BLaER1 (cell line): ENCODE results near the gene ANKRD10.
"Not testable (repeated sequence)": the region's sequence is repeated elsewhere in the genome, so short reads cannot be mapped to it uniquely, and the experiment has no call there.

Experiments used
- H3K27ac ChIP-seq: shearing (Covaris generic); formaldehyde crosslinking; 2 replicates; pipeline ENCODE4 v1.8.1; 2022
- H3K27me3 ChIP-seq: shearing (Covaris generic); formaldehyde crosslinking; 2 replicates; pipeline ENCODE4 v1.8.1; 2022
- H3K36me3 ChIP-seq: shearing (Covaris generic); formaldehyde crosslinking; 2 replicates; pipeline ENCODE4 v1.8.1; 2022
- H3K4me1 ChIP-seq: shearing (Covaris generic); formaldehyde crosslinking; 2 replicates; pipeline ENCODE4 v1.8.1; 2022
- H3K4me2 ChIP-seq: shearing (Covaris generic); formaldehyde crosslinking; 2 replicates; pipeline ENCODE4 v1.8.1; 2022
- H3K4me3 ChIP-seq: shearing (Covaris generic); formaldehyde crosslinking; 2 replicates; pipeline ENCODE4 v1.8.1; 2022
- H3K9ac ChIP-seq: shearing (Covaris generic); formaldehyde crosslinking; 2 replicates; pipeline ENCODE4 v1.8.1; 2022
- H3K9me3 ChIP-seq: shearing (Covaris generic); formaldehyde crosslinking; 2 replicates; pipeline ENCODE4 v1.8.1; 2022
- H4K20me1 ChIP-seq: shearing (Covaris generic); formaldehyde crosslinking; 2 replicates; pipeline ENCODE4 v1.8.1; 2022
- Cebpa-rat ChIP-seq: shearing (Covaris generic); IDR thresholded peaks from 2 replicates; pipeline ENCODE4 v1.8.1; 2022

ANKRD10 gene

DNA sequence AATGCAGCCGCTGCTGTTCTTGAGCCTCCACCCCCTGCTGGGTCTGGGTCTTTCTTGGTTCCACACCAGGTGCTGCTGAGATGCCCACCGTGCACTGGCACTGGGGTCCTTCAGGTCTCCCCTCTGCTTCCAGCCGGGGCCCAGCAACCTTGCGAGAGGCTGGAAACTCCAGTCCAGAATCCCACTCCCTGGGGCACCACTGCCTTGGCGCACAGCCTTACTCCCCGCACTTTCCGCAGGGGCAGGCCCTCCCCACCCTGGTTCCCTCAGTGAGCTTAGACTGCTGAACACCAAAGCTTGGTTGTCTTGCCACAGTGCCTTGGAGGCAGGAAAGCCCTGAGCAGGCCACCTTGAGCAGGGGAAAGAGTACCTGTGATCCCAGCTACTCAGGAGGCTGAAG, 60.0 kb downstream of the ANKRD10 start:
- no peak for TF ChIP-seq Cebpa-rat
- Histone ChIP-seq H3K9me3 (peaks cover 35% of the 10 kb centered on the region), H3K9ac (no peak overlapping the region), H3K4me1 (peaks cover 13% of the 10 kb centered on the region), H3K36me3 (no peaks in the 10 kb centered on the region), H3K4me2 (peak overlapping the region; percentile 33; the same call in 1 of the 2 replicates), H3K4me3 (no peak overlapping the region), H3K27ac (no peak overlapping the region), H3K27me3 (no peaks in the 10 kb centered on the region), H4K20me1 (no peaks in the 10 kb centered on the region)

DNA sequence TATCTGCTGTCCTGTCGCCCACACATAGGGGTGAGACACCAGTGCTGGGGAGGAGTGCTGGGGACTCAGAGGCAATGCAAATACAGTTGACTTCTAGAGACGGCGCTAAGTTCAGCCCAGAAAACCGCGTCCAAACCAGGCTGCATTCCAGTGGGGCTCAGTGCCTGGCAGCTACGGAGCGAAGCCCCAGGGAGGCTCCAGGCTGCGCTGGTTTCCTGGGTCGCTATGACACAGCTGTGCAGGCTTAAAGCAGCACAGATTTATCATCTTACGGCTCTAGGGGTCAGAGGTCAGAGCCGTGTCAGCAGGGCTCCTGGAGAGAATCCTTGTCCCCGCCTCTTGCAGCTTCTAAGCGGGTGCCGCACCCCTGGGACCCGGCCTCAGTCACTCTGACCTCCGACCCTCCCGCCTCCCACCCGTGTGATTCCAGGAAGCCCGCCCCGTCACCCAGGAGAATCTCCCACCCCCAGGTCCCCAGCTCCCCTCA, 61.6 kb downstream of the ANKRD10 start:
- no peak overlapping the region for H3K4me2 ChIP-seq
- H3K9ac ChIP-seq, result no peak overlapping the region
- H3K4me1 ChIP-seq, result peaks cover 13% of the 10 kb centered on the region
- H3K36me3 ChIP-seq, result no peaks in the 10 kb centered on the region
- no peak overlapping the region for H3K27ac ChIP-seq
- no peaks in the 10 kb centered on the region for H3K27me3 ChIP-seq
- H3K9me3 ChIP-seq, result peaks cover 30% of the 10 kb centered on the region
- H4K20me1 ChIP-seq, result no peaks in the 10 kb centered on the region
- no peak for TF ChIP-seq Cebpa-rat
- no peak overlapping the region for H3K4me3 ChIP-seq

DNA sequence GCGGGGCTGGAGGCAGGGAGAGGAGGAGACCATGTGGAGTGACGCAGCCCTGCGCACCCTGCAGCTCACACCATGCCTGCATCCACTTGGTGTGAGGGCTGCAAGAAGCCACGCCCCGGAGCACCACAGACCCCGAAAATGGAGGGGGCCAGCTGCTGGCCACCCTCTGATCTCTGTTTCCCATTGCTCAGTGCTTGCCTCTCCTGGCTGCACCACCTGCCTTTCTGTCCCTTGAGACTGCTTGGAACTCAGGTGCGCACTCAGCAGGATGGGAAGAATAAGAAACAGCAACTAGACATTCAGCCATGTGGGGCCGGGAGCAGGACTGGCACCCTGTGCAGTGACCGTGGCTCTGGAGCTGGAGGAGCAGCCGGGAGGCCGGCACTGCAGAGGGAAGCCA, 64.0 kb downstream of the ANKRD10 start:
- Histone ChIP-seq H3K4me3 (no peak overlapping the region), H3K4me1 (peaks cover 11% of the 10 kb centered on the region), H3K36me3 (no peaks in the 10 kb centered on the region), H3K27ac (no peak overlapping the region), H3K9ac (no peak overlapping the region), H3K27me3 (no peaks in the 10 kb centered on the region), H3K4me2 (no peak overlapping the region), H3K9me3 (peaks cover 6% of the 10 kb centered on the region), H4K20me1 (no peaks in the 10 kb centered on the region)
- no peak for TF ChIP-seq Cebpa-rat

DNA sequence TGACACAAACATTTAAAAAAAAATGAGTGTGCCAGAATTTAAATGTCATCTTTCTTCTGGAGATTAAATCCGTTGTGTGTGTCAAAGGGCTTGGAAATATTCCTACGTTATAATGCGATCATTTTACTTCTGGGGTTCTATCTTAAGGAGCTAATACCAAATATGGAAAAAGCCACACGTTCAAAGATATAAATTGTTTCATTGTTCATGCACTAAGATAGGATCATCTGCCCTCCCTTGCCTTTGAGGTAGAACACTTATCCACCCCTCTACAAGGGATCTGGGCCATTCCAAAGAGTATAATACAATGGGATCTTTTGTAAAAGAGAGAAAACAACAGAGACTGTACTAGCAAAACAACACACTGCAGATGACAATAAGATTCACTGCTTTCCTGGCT, 64.9 kb downstream of the ANKRD10 start:
- no peaks in the 10 kb centered on the region for H4K20me1 ChIP-seq
- peaks cover 6% of the 10 kb centered on the region; the same call in 1 of the 2 replicates for H3K9me3 ChIP-seq
- H3K4me3 ChIP-seq, result no peak overlapping the region
- no peak overlapping the region for H3K9ac ChIP-seq
- H3K27ac ChIP-seq, result no peak overlapping the region
- no peak for TF ChIP-seq Cebpa-rat
- H3K4me2 ChIP-seq, result no peak overlapping the region
- peaks cover 2% of the 10 kb centered on the region for H3K4me1 ChIP-seq
- no peaks in the 10 kb centered on the region for H3K36me3 ChIP-seq
- H3K27me3 ChIP-seq, result no peaks in the 10 kb centered on the region

DNA sequence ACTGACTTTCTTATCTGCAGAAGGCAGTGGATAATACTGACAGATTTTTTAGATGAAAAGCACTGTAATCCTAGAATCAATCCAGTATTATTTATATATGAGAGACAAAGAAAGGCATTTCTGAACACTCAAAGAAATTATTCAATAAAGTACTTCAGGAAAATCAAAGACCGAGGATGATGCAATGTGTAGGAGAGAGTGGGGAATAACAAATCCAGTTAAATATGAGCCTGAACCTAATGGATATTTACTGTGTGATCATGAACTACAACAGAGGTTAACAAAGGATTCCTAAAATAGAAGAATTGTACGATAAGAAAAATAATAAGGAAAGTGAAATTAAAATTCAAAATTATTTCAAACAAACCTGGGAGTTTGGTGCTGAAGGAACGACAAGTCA, 69.3 kb downstream of the ANKRD10 start:
- Histone ChIP-seq H3K27me3 (no peaks in the 10 kb centered on the region), H3K9me3 (no peaks in the 10 kb centered on the region), H3K4me2 (no peak overlapping the region), H3K27ac (no peak overlapping the region), H4K20me1 (no peaks in the 10 kb centered on the region), H3K4me1 (no peaks in the 10 kb centered on the region), H3K4me3 (no peak overlapping the region), H3K9ac (no peak overlapping the region), H3K36me3 (no peaks in the 10 kb centered on the region)
- no peak for TF ChIP-seq Cebpa-rat

DNA sequence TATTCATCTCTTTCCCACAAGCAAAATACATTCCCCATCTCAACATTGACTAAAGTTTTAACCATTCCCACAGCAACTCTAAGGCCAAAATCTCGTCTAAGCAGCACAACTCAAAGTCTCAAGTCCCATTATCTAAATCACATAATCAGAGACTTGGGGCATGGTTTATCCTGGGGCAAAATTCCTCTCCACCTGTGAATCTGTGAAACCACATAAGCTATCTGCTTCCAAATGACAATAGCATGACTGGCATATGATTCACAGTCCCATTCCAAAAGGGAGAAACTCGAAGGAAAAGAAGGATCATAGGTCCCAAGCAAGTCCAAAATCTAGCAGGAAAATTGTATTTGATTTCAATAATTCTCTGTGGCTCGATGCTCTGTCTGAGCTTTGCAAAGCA, 73.0 kb downstream of the ANKRD10 start:
- Histone ChIP-seq H3K4me3 (no peak overlapping the region), H3K36me3 (no peaks in the 10 kb centered on the region), H3K4me2 (no peak overlapping the region), H3K9ac (no peak overlapping the region), H4K20me1 (no peaks in the 10 kb centered on the region), H3K4me1 (no peaks in the 10 kb centered on the region), H3K27ac (no peak overlapping the region), H3K27me3 (no peaks in the 10 kb centered on the region), H3K9me3 (no peaks in the 10 kb centered on the region)
- no peak for TF ChIP-seq Cebpa-rat

DNA sequence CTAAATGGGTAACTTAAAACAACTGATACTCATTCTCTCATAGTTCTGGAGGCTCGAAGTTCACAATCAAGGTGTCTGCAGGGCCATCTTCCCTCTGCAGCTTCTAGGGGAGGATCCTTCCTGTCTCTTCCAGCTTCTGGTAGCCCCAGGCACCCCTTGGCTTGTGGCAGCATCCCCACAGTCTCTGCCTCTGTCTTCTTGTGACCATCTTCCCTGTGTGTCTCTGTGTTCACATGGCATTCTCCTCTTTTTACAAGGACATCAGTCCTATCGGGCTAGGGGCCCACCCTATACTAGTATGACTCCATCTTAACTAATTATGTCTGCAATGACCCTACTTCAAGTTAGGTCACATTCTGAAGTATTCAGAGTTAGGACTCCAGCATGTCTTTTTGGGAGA, 73.5 kb downstream of the ANKRD10 start:
- no peaks in the 10 kb centered on the region for H3K27me3 ChIP-seq
- H3K4me1 ChIP-seq, result no peaks in the 10 kb centered on the region
- no peaks in the 10 kb centered on the region for H4K20me1 ChIP-seq
- H3K4me3 ChIP-seq, result no peak overlapping the region
- H3K36me3 ChIP-seq, result no peaks in the 10 kb centered on the region
- H3K4me2 ChIP-seq, result no peak overlapping the region
- H3K9me3 ChIP-seq, result no peaks in the 10 kb centered on the region
- H3K27ac ChIP-seq, result no peak overlapping the region
- TF ChIP-seq Cebpa-rat, result no peak
- no peak overlapping the region for H3K9ac ChIP-seq

DNA sequence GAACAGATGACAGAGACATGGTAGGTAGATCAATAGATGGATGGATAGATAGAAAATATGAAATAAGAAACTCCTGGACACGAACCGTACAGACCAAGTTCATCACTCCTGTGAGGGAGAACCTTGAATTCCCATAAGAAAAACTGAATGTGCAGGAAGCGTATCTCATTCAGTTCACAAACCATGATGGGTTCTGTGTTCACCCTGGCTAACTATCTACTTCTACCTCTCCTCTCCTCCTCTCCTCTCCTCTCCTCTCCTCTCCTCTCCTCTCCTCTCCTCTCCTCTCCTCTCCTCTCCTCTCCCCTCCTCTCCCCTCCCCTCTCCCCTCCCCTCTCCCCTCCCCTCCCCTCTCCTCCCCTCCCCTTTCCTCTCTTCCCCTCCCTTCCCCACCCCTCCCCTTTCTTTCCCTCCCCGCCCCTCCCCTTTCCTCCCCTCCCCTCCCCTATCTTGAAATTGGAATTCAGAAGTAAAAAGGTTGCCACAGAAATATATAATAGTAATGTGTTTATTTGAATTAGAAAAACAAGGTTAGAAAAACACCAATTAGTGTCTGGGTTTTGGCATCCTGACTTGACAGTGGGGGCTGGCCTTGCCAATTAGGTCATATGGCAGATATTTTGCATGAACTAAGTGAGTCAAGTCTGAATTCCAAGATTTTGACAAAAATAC, 75.9 kb downstream of the ANKRD10 start:
- Histone ChIP-seq H3K4me2 (no peak overlapping the region), H3K4me3 (no peak overlapping the region), H3K9me3 (no peaks in the 10 kb centered on the region), H3K36me3 (no peaks in the 10 kb centered on the region), H3K9ac (no peak overlapping the region), H4K20me1 (no peaks in the 10 kb centered on the region), H3K27ac (no peak overlapping the region), H3K4me1 (no peaks in the 10 kb centered on the region), H3K27me3 (no peaks in the 10 kb centered on the region)
- TF ChIP-seq Cebpa-rat, result no peak

DNA sequence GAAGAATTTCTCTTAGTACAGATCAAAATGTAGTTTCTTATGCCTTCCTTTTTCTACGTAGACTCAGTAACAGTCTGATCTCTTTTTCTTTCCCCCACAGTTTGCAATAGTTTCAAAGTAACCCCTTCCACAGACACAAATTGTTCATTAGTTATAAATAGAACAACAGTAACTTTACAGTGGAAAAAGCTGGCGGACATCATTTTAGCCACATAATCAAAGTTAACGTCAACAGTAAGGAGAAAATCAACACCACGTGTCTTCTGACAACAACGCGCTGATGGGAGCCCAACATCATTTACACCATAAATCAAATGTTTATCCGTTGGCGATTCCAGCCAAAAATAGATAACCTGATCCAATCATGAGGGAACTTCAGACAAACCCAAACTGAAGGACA, 76.8 kb downstream of the ANKRD10 start:
- no peaks in the 10 kb centered on the region for H4K20me1 ChIP-seq
- H3K9ac ChIP-seq, result no peak overlapping the region
- no peak overlapping the region for H3K4me3 ChIP-seq
- H3K27ac ChIP-seq, result no peak overlapping the region
- no peaks in the 10 kb centered on the region for H3K9me3 ChIP-seq
- no peak overlapping the region for H3K4me2 ChIP-seq
- no peak for TF ChIP-seq Cebpa-rat
- H3K36me3 ChIP-seq, result no peaks in the 10 kb centered on the region
- no peaks in the 10 kb centered on the region for H3K4me1 ChIP-seq
- no peaks in the 10 kb centered on the region for H3K27me3 ChIP-seq

DNA sequence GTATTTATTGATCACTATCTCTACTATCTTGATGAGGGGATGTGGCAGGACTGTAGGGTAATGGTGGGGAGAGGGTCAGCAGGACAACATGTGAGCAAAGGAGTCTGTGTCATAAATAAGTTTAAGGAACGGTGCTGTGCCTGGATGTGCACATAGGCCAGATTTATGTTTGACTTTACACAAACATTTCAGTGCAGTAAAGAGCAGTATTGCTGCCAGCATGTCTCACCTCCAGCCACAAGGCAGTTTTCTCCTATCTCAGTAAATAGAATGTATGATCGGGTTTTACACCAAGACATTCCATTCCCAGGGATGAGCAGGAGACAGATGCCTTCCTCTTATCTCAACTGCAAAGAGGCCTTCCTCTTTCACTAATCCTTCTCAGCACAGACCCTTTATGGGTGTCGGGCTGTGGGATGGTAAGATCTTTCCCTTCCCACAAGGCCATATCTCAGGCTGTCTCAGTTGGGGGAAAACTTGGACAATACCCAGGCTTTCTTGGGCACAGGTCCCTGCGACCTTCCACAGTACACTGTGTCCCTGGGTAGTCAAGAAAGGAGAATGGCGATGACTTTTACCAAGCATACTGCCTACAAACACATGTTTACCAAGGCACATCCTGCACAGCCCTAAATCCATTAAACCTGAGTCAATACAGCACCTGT, 77.3 kb downstream of the ANKRD10 start:
- not testable (repeated sequence) for H4K20me1 ChIP-seq, H3K27ac ChIP-seq, H3K9me3 ChIP-seq, H3K4me3 ChIP-seq, H3K36me3 ChIP-seq, H3K9ac ChIP-seq, H3K4me1 ChIP-seq, H3K4me2 ChIP-seq, H3K27me3 ChIP-seq
